Measurements from ENCODE around the gene ATP10A. TPM values are rescaled to one million over a fixed set of nuclear protein-coding genes. Genes with fewer than 3 reads are reported as not detected.

ATP10A gene
- total RNA-seq, 4 donors from 2014 or later, result 14.1 to 44.3 (median 23.1) TPM

DNA sequence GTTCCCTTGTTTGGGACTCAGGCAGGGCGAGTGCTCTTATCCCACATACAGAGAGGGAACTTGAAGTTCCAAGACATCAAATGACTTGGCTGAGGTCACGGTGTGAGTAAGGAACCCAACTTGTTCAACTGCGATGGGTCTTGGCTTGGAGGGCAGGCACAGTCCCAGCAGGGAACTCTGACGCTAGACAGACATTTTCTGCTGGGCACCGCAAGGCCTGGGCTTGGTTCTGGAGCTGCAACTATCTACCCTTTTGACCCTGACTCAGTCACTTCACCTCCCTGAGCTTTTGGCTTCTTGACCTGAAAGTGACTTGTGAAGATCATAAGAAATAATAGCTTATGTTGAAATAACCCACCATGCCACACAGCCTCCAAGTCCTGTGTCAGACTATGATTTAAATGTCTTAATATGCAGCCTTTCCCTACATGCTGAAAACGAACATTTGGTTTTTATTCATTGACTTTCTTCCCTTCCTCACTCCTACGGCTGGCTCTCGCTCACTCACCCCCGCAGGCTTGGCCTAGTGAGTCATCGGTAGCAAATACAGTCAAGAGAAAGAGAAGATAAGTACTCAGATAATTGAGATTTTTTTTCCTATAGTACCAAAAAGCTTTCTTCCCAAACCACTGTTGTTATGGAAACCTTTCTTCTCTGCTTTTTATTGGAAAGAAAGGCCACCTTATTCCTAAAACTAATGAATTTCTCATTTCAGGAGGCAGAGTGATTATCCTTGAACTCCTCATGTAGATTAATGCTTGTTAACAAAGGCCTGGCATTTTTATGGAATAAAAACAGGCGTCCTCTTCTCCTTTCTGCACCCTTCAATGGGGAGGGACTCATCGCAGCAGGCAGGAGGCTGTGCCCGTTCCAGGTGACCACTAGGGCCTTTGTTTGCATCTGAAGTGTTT is 178.4 kb downstream of the ATP10A start:
- TF ChIP-seq, protein P1, sequence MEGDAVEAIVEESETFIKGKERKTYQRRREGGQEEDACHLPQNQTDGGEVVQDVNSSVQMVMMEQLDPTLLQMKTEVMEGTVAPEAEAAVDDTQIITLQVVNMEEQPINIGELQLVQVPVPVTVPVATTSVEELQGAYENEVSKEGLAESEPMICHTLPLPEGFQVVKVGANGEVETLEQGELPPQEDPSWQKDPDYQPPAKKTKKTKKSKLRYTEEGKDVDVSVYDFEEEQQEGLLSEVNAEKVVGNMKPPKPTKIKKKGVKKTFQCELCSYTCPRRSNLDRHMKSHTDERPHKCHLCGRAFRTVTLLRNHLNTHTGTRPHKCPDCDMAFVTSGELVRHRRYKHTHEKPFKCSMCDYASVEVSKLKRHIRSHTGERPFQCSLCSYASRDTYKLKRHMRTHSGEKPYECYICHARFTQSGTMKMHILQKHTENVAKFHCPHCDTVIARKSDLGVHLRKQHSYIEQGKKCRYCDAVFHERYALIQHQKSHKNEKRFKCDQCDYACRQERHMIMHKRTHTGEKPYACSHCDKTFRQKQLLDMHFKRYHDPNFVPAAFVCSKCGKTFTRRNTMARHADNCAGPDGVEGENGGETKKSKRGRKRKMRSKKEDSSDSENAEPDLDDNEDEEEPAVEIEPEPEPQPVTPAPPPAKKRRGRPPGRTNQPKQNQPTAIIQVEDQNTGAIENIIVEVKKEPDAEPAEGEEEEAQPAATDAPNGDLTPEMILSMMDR (IDR thresholded peaks at IDR 0.05; ENCODE audit: low read depth), result no peak

DNA sequence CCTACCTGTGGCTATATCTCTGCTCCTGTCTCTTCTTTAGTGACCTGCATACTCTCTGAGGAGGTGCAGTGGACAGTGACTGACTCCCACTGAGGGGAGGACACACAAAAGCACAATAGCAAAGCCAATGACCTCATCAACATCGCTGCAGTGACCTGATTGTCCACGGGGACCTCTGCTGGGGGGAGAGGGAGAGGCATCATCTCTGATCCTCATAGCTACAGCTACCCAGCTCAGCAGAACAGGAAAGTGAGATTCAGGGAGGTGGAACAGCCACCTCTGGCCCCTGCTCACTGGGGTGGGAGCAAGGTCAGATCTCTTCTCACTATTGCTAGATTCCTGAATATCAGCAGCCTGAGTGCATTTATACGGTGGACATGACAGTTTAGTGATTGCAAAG is 179.2 kb downstream of the ATP10A start:
- TF ChIP-seq, protein P1 (IDR thresholded peaks at IDR 0.05; ENCODE audit: low read depth), result no peak

DNA sequence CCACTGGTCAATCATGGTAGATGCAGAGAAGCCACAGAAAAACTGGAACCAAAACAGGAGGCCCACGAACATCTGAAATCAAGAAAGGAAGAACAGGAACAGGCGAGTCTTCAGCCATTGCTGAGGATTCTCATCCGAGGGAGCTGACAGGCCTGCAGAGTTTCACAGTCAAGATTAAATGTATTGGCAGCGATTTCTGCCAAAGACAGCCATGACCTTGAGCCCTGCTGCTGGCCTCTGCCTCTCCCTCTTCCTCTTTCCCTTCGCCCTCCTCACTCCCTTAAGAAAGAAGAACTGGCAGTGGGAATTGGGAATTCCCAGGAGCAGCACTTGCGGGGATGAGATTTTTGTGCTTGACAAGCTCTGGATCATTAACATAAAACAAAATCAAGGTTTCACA is 179.7 kb downstream of the ATP10A start:
- TF ChIP-seq, protein P1 (IDR thresholded peaks at IDR 0.05; ENCODE audit: low read depth), result no peak

DNA sequence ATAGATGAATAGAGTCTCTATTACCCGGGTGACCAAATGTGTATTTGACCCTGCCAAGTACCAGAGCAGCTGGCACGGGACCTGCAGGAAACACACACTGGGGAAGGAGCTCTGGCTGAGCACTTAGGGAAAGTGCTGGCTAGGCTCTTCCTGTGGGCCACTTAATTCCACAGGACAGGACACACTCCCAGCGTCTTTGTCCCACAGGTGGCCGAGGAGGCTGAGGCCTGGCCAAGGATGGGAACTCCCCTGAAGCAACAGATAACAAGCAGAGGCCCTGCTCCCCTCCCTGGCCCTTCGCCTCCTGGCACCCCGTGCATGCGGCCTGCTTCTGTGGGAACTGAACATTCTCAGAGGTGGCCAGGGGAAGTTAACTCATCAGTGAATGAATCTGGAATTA is 180.8 kb downstream of the ATP10A start:
- TF ChIP-seq, protein P1 (IDR thresholded peaks at IDR 0.05; ENCODE audit: low read depth), result no peak

DNA sequence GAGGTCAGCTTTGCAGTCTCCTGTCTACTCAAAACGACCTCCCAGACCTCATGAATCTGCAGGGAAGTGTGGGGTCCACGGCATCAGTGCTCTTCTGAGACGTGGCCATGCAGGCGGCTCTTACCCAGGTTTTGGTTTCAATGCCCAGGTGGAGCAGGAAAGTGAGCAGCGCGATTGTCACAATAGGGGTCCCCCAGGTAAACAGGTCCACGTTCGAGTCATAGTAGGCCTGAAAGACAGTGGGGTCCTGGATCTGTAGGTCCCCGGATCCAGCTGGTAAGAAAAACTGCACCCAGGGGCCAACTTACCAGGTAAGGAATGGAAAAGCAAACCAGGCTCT is 182.5 kb downstream of the ATP10A start:
- TF ChIP-seq, protein P1 (IDR thresholded peaks at IDR 0.05; ENCODE audit: low read depth), result no peak

DNA sequence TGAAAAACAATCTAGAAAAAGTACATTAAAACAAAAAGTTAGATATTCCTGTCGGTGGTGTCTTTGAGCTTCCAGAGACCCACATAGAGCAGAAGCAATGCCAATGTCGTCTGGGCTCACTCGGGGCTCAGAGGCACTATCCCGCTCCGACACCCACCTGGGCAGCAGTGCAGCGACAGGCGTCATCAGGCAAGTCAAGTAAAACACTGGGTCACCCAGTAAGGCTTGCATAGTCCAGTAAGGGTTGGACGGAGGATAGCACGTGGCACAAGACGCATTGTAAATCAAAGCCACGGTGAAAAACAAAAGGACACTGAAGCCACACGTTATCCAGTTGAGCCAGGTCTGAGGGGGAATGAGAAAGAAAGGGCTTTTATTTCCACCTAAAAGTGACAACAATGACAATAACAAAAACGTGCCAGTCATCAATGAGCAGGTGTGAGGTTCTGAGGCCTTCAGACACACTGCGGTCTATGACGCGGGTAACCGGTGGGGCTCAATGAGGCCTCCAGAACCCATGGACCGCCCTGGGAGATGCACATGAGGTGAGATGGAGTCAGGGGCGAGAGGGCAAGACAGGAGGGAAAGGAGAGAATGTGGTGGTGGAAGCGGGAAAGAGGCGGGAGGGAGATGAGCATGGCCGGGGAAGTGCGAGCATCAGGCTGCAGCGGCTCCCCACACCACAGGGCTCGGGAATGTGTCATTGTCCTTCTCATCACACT is 183.0 kb downstream of the ATP10A start:
- TF ChIP-seq, protein P1 (IDR thresholded peaks at IDR 0.05; ENCODE audit: low read depth), result no peak

DNA sequence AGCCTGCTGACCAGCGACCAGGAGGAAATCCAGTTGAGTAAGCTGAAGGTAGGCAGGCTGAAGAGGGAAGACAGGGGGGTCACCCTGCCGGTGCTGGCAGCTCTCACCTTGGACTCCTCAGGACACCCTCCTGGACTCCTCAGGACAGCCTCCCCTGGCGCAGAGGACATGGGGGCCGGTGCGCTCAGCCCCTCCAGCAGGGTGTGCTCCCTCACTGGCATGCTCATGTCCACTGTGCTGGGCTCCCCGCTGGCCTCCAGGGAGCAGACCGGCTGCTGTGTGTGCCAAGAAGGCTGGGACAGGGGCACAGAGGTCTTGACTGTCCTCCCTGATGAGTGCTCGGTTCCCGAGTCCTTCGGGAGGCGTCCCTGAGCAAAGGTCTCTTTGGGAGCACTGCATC is 183.6 kb downstream of the ATP10A start:
- TF ChIP-seq, protein P1 (IDR thresholded peaks at IDR 0.05; ENCODE audit: low read depth), result no peak
